Lung (tissue), 12 donors: Measurements from ENCODE around the gene KIF2C. TPM values are rescaled to one million over a fixed set of nuclear protein-coding genes. Genes with fewer than 3 reads are reported as not detected.

Experiments used
- ATAC-seq: fragments of 200-7000 bp; cut with Tn5 transposase; one replicate; pipeline ENCODE4 v1.9.1; 2020; ENCODE audit warnings: moderate number of reproducible peaks; ENCODE audit not compliant: insufficient read depth, low FRiP score
- DNase-seq, 3 donors: peaks; one replicate each; pipeline ENCODE4 v3.0.0-alpha.2; 2013 to 2017
- H3K27ac ChIP-seq, 2 donors: one replicate each; pipeline ENCODE4 v1.5.1; 2013; ENCODE audit warnings: mild to moderate bottlenecking in 2 of 2, moderate library complexity in 2 of 2, control low read depth in 1 of 2, inconsistent platforms in 1 of 2, low read depth in 1 of 2, low read length in 1 of 2
- H3K27me3 ChIP-seq, 3 donors: one replicate each; pipeline ENCODE4 v1.5.1; 2013; ENCODE audit warnings: low read length in 2 of 3; ENCODE audit not compliant: control insufficient read depth in 3 of 3, insufficient read depth in 3 of 3
- H3K36me3 ChIP-seq, 4 donors: one replicate each; pipeline ENCODE4 v1.5.1; 2013; ENCODE audit warnings: low read length in 4 of 4, mild to moderate bottlenecking in 1 of 4, moderate library complexity in 1 of 4; ENCODE audit not compliant: control insufficient read depth in 4 of 4, insufficient read depth in 4 of 4
- H3K4me1 ChIP-seq, 5 donors: one replicate each; pipeline ENCODE4 v1.5.1; 2013; ENCODE audit warnings: low read length in 5 of 5, mild to moderate bottlenecking in 2 of 5, moderate library complexity in 1 of 5; ENCODE audit not compliant: control insufficient read depth in 5 of 5, insufficient read depth in 5 of 5
- H3K4me3 ChIP-seq: one replicate; pipeline ENCODE4 v1.5.1; 2013; ENCODE audit warnings: mild to moderate bottlenecking, control low read depth, moderate library complexity
- H3K9ac ChIP-seq, 2 donors: one replicate each; pipeline ENCODE4 v1.5.1; 2013; ENCODE audit warnings: low read length in 2 of 2, control low read depth in 1 of 2; ENCODE audit not compliant: insufficient read depth in 1 of 2
- H3K9me3 ChIP-seq, 4 donors: one replicate each; pipeline ENCODE4 v1.5.1; 2013; ENCODE audit warnings: low read length in 3 of 4, mild to moderate bottlenecking in 1 of 4, moderate library complexity in 1 of 4; ENCODE audit not compliant: control insufficient read depth in 4 of 4, insufficient read depth in 3 of 4
- WGBS, 2 donors: extraction: QIAGEN DNeasy Blood & Tissue Kit; methylation state at CpG; one replicate each; pipeline ENCODE4 v1.1.7; 2013; 5-methylcytosine and 5-hydroxymethylcytosine counted together
- polyA plus RNA-seq, 2 donors: library from polyadenylated mRNA; stranded (reverse); fragments of 200-250 nt; gene quantifications; one replicate each; pipeline ENCODE4 v1.2.1, GENCODE V29; 2013
- total RNA-seq, 2 donors: library from RNA; depleted of rRNA in 1 of 2; stranded (reverse); fragments of >200 nt in 1 of 2; gene quantifications; one replicate each; pipeline ENCODE4 v1.2.1, GENCODE V29; 2014 to 2021
- TF ChIP-seq, protein P1 (sequence below): IDR thresholded peaks from 2 replicates; pipeline ENCODE4 v1.5.1; 2012; ENCODE audit warnings: mild to moderate bottlenecking; ENCODE audit errors: control extremely low read depth, extremely low read depth
- donor health status: control.
- donor health status: control.
- donor health status: Bipolar disorder and iron deficiency.
- donor health status: healthy.
- donor health status: DM: yes; HTN: yes; CAD: no.

KIF2C gene
- total and polyA plus RNA-seq, 4 donors: 1.5 to 3.5 (median 2.1) TPM

- Histone ChIP-seq H3K36me3 (peaks cover 12 to 36% (median 30%) of the 10 kb centered on the region in 4 donors), H3K9me3 (no peaks in the 10 kb centered on the region), H3K27me3 (no peaks in the 10 kb centered on the region), H3K4me1 (peaks cover 0 to 33% (median 17%) of the 10 kb centered on the region in 5 donors), H3K9ac (no peak overlapping the region), H3K4me3 (no peak overlapping the region), H3K27ac (peak overlapping the region in 1 of 2 donors; percentile 16)
- DNase-seq (no peak), ATAC-seq (no peak)
- TF ChIP-seq, protein P1, sequence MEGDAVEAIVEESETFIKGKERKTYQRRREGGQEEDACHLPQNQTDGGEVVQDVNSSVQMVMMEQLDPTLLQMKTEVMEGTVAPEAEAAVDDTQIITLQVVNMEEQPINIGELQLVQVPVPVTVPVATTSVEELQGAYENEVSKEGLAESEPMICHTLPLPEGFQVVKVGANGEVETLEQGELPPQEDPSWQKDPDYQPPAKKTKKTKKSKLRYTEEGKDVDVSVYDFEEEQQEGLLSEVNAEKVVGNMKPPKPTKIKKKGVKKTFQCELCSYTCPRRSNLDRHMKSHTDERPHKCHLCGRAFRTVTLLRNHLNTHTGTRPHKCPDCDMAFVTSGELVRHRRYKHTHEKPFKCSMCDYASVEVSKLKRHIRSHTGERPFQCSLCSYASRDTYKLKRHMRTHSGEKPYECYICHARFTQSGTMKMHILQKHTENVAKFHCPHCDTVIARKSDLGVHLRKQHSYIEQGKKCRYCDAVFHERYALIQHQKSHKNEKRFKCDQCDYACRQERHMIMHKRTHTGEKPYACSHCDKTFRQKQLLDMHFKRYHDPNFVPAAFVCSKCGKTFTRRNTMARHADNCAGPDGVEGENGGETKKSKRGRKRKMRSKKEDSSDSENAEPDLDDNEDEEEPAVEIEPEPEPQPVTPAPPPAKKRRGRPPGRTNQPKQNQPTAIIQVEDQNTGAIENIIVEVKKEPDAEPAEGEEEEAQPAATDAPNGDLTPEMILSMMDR: no peak
- 90 to 93% methylated on average over 6 of the region's 6 CpGs for WGBS, 2 donors
Measured at GRCh38 chr1:44778705-44779576, 39.3 kb downstream of the KIF2C start.

DNA sequence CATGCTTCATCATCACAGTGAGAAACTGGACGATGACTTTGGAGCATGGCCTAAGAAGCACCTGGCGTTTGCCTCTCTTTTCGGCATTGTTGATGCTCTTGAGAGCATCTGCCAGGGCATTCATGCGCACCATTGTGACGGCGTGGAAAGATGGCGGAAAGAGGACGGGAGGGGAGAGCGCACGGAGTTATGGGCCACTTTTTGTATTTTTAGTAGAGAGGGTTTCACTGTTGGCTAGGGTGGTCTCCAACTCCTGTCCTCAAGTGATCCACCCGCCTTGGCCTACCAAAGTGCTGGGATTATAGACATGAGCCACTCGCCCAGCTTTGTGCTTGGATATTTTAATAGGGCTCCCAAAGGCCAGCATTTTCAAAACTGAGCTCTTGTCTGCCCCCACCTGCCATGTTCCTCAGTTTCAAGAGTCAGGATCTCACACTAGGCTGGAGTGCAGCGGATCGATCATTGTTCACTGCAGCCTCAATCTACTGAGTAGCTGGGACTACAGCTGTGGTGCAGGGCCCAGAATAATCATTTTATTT, 41.0 kb downstream of the KIF2C start:
- Histone ChIP-seq H3K36me3 (peaks cover 12 to 36% (median 30%) of the 10 kb centered on the region in 4 donors), H3K9ac (no peak overlapping the region), H3K4me3 (no peak overlapping the region), H3K27ac (no peak overlapping the region), H3K9me3 (no peaks in the 10 kb centered on the region), H3K27me3 (no peaks in the 10 kb centered on the region), H3K4me1 (peaks cover under 1 to 42% (median 15%) of the 10 kb centered on the region in 5 donors)
- no peak for ATAC-seq
- TF ChIP-seq, protein P1: no peak
- 96% methylated on average over 14 of the region's 14 CpGs for WGBS, 2 donors
- no peak for DNase-seq

DNA sequence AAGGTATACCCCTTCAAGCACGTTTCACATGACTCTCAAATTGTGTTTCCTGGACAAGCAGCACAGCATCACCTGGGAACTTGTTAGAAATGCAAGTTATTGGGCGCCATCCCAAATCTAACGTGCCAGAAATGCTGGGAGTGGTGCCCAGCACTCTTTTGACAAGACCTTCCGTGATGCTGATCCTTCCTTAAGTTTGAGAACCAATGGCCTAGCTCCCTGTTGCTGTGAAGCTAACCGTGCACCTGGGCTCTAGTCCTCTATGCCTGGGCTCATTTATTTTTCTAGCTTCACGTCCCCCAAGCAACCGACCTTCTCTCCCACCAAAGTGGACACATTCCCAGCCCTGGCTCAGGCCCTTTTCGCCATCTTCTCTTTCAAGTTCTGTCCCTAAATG, 44.1 kb downstream of the KIF2C start:
- H3K36me3 ChIP-seq: peaks cover 4 to 20% (median 9%) of the 10 kb centered on the region in 4 donors
- ATAC-seq: no peak
- no peaks in the 10 kb centered on the region for H3K9me3 ChIP-seq
- peaks cover 5 to 30% (median 8%) of the 10 kb centered on the region in 5 donors for H3K4me1 ChIP-seq
- 43 to 51% methylated on average over 8 of the region's 8 CpGs for WGBS, 2 donors
- H3K9ac ChIP-seq: peak overlapping the region in 1 of 2 donors; percentile 64
- H3K27me3 ChIP-seq: no peaks in the 10 kb centered on the region
- TF ChIP-seq, protein P1: no peak
- no peak overlapping the region for H3K27ac ChIP-seq
- no peak overlapping the region for H3K4me3 ChIP-seq
- peak; percentile 50 to 70 (median 65) for DNase-seq
